GM12801 (cell line): ENCODE measurements around the gene ADGB.

Source experiments
- TF ChIP-seq, protein P1 (sequence below): IDR thresholded peaks from one replicate; pipeline ENCODE4 v1.5.1; 2011; ENCODE audit warnings: control low read depth; ENCODE audit not compliant: insufficient read length; ENCODE audit errors: extremely low read depth

ADGB gene

DNA sequence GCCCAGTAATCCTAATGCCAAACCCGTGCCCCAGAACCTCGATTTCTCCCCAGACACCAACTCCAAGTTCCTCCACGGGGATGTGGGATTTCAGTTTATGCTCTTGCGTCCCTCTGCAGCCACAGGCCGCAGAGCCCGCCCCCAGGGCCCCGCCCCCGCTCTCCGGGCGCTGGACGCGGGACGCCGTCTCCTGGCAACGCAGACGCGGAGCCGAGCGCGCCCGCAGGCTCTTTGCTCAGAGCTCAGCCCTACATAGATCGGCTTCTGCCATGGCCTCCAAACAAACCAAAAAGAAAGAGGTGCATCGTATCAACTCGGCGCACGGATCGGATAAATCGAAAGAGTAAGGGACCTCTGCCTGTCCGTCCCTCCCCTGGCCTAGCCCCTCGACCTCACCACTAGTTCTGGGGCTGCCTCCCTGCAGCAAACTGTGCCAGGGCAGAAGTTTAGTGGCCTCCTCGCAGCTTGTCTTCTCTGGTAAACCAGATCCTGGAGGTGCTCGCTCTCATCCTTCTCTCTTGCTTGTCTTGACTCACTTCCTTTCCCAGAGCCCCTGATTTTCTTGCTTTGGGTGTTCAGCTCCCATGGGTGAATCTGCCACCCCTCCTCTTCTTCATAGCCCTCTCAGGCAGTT lies at the start of gene ADGB:
Gene ADGB (plus strand): TSS at position 201 of the 634 bp plus-strand sequence. CDS start 69 bp downstream, at position 270.
- TF ChIP-seq, protein P1, sequence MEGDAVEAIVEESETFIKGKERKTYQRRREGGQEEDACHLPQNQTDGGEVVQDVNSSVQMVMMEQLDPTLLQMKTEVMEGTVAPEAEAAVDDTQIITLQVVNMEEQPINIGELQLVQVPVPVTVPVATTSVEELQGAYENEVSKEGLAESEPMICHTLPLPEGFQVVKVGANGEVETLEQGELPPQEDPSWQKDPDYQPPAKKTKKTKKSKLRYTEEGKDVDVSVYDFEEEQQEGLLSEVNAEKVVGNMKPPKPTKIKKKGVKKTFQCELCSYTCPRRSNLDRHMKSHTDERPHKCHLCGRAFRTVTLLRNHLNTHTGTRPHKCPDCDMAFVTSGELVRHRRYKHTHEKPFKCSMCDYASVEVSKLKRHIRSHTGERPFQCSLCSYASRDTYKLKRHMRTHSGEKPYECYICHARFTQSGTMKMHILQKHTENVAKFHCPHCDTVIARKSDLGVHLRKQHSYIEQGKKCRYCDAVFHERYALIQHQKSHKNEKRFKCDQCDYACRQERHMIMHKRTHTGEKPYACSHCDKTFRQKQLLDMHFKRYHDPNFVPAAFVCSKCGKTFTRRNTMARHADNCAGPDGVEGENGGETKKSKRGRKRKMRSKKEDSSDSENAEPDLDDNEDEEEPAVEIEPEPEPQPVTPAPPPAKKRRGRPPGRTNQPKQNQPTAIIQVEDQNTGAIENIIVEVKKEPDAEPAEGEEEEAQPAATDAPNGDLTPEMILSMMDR: no peak

DNA sequence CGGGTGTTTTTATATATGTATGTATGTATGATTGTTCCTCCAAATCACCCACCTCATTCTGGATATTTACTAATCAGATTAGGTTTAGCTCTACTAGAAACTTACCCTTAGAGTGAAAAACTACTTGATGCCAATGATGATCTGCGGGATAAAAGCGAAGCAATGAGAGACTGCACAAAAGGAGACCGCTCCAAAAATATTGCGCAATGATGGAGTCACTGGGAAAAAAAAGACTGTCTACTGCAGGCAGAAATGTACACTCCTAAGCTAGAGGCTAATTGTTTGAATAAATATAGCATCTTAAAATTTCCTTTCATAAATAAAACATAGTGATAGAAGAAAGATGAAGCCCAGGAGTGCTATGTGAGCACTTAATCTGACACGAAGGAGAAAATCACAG lies 47.9 kb upstream of the ADGB start:
- TF ChIP-seq, protein P1: no peak

DNA sequence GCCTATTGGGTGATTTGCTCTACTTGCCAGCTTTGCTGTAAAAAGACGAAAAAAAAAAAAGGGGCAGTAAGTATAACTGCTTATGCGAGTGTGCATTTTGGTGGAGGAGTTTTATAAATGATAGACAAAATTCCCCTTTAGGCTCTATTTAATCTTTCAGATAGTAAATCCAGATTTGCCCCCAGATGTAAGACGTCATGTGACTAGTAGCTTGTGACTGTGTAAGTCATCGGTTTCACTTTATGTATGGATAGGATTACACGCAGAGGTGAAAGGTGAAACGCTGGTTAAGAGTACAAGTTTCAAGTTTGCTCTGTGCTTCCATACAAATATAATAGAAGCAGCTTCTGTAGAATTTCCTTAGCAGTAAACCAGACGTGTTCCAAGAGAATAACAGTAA lies 47.2 kb upstream of the ADGB start:
- TF ChIP-seq, protein P1: no peak

DNA sequence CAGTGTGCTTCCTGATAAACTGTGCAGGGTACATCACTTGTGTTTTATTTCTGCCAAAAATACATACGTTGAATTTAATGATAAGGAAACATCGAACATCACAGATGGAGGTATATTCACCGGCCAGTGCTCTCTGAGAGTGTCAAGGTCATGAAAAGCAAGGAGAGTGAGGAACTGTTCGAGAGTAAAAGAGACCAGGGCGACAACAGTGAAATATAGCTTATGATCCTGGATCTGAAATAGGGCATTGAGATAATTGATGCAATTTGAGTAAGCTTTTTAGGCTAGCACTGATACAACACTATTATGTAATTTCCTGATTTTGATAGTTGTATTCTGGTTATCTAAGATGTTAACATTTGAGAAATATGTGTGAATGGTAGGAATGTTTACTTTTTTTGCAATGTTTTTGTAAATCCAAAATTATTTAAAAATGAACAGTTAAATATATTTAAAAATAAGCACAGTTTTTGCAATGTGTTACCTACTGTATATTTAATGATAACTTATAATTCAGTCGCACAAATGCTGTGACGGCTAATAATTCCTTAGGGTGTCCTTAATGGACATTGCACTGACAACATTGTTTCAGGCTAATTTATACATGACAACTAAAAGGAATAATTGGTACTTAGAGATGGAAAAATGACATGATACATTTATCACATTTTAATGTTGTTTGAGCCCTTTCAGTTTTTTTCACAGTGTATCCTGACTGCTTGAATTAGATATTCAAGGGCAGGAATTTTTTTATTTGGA lies 45.2 kb upstream of the ADGB start:
- TF ChIP-seq, protein P1: no peak

DNA sequence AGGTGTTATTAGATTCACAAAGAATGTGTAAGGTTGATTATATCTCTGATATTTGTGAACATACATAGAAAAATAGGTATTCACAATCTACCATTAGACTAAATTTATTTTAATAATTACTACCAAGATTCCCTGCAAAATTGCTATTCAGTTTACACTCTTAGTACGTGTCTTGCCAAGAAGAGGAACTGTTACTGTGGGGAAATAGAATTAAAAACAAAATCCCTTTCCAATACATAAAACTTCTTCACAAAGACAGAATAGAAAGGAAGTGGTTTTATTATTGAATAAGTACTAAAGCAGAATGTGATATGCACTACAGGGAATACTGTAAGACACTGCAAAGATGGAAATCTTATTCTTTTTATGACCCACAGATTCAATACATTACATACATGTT lies 38.2 kb upstream of the ADGB start:
- TF ChIP-seq, protein P1: no peak

DNA sequence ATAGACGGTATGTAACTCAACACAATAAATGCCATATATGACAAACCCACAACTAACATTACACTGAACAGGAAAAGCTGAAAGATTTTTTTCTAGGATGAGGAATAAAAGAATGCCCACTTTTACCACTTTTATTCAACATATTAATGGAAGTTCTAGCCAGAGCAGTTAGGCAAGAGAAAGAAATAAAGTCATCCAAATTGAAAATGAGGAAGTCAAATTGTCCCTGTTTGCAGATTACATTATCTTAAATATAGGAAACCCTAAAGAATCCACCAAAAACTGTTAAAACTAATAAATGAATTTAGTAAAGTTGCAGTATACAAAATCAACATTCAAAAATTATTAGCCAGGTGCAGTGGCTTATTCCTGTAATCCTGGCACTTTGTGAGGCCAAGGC lies 24.6 kb upstream of the ADGB start:
- TF ChIP-seq, protein P1: no peak

DNA sequence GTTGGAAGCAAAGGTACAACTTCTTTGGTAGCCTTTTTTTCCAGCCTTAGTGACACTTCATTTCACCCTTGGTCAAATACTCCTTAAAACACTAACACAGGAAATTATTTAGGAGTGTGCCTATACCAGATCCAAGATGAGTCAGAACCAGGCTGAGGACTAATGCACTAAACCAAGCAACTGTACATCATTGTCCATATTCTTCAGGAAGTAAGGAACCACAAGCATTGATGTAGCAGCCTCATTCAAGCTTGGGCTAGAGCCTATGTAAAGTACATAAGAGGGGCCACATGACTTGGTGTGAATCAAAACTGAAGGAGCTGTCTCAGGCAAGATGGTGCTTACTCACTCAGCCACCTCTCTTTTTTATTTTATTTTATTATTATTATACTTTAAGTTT lies 20.7 kb upstream of the ADGB start:
- TF ChIP-seq, protein P1: no peak
